HG02981 (cell line): Measurements from ENCODE around the gene CACNG4.
"Not testable (repeated sequence)": the region's sequence is repeated elsewhere in the genome, so short reads cannot be mapped to it uniquely, and the experiment has no call there.

Experiments used
- ATAC-seq: cut with Tn5 transposase; IDR thresholded peaks from one replicate; pipeline ENCODE4 v1.9.1; 2021; ENCODE audit warnings: mild to moderate bottlenecking, moderate library complexity; ENCODE audit not compliant: unreplicated experiment

The CACNG4 gene

GRCh38 chr17:67040652-67041051, 76.1 kb downstream of the CACNG4 start:
- no peak for ATAC-seq

DNA sequence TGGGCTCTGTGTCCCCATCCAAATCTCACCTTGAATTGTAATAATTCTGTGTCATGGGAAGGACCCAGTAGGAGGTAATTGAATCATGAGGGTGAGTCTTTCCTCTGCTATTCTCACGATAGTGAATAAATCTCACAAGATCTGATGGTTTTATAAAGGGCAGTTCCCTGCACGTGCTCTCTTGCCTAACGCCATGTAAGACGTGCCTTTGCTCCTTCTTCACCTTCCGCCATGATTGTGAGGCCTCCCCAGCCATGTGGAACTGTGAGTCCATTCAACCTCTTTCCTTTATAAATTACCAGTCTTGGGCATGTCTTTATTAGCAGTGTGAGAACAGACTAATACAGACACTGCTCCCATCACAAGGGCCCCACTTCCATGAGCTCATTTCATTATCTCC, 76.6 kb downstream of the CACNG4 start:
- ATAC-seq: not testable (repeated sequence)

DNA sequence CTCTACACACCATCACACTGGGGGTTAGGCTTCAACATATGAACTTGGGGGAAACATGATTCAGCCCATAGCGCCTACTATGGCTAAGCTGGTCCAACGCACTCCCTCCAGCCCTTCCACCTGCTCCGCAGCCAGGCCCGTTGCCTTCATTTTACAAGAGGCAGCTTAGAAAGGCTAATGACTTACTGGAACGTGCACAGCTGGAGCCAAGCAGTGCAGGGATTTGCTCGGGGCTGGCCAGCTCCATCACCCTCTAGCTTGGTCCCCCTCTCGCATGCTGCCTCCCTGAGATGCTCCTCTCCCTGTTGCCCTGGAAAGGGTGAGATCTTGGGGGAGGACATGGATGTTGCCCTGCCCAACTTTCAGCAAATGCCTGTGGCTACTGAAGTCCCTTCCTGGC, 77.0 kb downstream of the CACNG4 start:
- no peak for ATAC-seq

GRCh38 chr17:67041941-67042899, 77.7 kb downstream of the CACNG4 start:
- no peak for ATAC-seq

DNA sequence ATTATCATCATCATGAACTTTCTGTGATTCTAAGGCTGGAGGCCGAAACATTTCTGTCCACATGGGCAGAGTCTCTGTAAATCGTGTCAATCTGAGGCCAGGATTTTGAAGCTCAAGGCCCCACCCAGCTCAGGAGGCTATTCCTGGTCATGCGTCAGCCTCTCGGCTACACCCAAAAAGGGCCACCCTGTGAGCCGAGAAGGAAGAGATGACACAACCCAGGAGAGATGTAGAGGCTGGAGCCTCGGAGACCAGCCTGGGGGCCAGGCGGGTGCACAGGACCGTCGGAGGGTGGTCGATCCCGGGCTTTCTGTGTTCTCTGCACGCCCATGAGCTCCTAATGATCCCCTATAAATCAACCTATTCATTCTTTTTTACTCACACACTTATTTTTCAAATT, 78.8 kb downstream of the CACNG4 start:
- ATAC-seq: no peak

- ATAC-seq: no peak
Measured at GRCh38 chr17:67044016-67044772, 79.7 kb downstream of the CACNG4 start, which contains the start of gene CACNG1. Gene CACNG1 (plus strand): TSS chr17:67044554. CDS start chr17:67044661, 107 bp downstream.

- no peak for ATAC-seq
Measured at GRCh38 chr17:67044940-67045339, 80.4 kb downstream of the CACNG4 start.

- ATAC-seq: no peak
Measured at GRCh38 chr17:67046398-67046797, 81.9 kb downstream of the CACNG4 start.

- ATAC-seq: no peak
Measured at GRCh38 chr17:67047382-67047781, 82.9 kb downstream of the CACNG4 start.

- no peak for ATAC-seq
Measured at GRCh38 chr17:67049025-67049739, 84.7 kb downstream of the CACNG4 start.

GRCh38 chr17:67050066-67050465, 85.6 kb downstream of the CACNG4 start:
- no peak for ATAC-seq

- ATAC-seq: no peak
Measured at GRCh38 chr17:67050471-67051154, 86.1 kb downstream of the CACNG4 start.

DNA sequence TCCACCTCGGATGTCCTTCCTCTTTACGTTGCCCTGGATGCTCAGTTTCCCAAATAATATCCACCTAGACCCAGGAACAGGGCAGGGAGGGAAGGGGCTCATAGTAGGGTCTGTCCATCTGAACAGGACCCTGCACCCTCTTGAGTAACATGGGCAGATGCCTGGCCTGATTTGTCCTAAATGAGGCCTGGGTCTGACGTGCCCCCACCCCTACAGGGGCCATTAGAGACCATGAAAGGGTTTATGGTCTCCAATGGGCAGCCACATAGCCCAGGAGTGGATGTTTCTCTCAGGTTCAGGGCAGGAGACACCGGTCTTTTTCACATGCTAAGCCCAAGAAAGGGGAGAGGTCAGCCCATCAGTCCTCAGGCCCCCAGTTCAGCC, 86.6 kb downstream of the CACNG4 start:
- ATAC-seq: no peak

- ATAC-seq: peak; percentile 45
Measured at GRCh38 chr17:67051837-67052236, 87.3 kb downstream of the CACNG4 start.

DNA sequence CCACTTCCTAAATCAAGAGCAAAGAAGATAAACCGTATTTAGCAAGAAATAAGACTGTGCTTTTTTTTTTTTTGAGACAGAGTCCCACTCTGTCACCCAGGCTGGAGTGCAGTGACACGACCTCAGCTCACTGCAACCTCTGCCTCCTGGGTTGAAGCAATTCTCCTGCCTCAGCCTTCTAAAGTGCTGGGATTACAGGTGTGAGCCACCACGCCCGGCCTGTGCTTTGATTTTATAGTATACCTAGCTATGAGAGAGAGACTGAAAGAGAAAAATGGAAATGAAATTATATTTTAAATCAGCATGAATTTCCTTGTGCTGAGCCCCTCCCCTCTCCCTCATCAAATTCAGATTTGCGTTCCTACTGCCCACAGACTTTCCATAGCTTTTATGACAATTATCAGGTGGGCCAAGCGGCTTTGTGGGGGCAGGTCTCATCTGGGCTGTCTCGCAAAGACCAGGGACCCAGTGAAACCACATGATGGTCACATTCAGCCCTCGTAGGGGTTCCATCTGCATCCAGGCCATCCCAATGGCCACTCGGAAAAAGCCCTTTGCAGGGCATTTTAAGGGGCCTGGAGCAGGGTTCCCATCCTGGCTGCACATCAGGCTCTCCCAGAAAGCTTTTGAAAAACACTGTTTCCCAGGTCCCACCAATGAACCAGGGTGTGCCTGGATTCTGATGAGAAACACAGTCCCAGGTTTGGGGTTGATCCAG, 88.4 kb downstream of the CACNG4 start:
- ATAC-seq: no peak

DNA sequence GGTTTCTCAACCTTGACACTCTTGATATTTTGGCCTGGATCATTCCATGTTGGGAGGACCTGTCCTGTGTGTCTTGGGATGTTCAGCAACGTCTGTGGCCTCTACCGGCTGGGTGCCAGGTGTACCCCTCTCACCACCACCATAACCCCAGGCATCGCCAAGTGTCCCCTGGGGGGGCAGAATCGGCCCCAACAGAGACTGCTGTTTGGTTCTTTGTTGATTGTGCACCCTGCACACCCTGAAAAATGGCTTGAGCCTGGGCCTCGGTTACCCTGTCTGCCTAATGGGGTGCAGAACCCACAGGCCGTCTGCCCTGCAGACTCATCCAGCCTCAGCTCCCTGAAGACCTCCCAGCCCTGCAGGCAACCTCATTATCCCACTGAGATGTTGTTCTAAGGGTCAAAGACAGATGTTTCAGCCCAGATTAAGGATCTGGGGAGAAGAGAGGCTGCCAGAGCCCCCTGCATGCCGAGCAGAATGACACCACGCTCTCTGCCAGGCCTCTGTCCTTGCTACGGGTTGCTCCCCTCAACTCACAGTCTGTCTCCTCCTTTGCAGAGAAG, 89.0 kb downstream of the CACNG4 start:
- ATAC-seq: no peak

- no peak for ATAC-seq
Measured at GRCh38 chr17:67054011-67054591, 89.6 kb downstream of the CACNG4 start.

DNA sequence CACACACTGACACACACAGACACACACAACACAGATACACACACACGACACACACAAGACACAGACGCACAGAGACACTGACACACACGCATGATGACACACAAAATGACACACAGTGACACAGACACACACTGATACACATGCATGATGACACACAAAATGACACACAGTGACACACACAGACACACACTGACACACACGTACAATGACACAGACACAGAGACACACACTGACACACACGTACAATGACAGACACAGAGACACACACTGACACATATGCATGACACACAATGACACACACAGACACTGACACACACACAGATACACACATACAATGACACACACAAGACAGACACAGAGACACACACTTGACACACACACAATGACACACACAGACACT, 90.1 kb downstream of the CACNG4 start:
- ATAC-seq: no peak

DNA sequence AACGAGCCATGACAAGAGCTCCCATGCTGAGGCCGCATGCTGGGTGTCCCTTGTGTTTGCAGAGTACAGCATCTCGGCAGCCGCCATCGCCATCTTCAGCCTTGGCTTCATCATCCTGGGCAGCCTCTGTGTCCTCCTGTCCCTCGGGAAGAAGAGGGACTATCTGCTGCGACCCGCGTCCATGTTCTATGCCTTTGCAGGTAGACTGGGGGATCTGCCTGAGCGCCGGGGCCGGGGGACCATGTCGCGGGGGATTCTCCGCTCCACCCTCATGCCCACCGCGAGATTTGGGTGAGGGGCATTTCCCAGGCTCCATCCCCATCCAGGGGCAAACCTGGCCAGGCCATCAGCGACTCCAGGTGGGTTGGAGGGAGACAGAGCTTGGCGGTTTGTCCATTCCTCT, 90.5 kb downstream of the CACNG4 start:
- no peak for ATAC-seq
